H1 (cell line): ENCODE measurements around the gene PARP1.

Experiments
- CEBPB ChIP-seq: IDR thresholded peaks from 2 replicates; pipeline ENCODE4 v1.6.1; 2012; ENCODE audit warnings: low read depth, low read length
- CTBP2 ChIP-seq: IDR thresholded peaks from 2 replicates; pipeline ENCODE4 v1.7.0; 2011; ENCODE audit warnings: borderline replicate concordance, mild to moderate bottlenecking, moderate library complexity, mixed read lengths, low read length; ENCODE audit not compliant: insufficient read depth, insufficient read length
- CTCF ChIP-seq, 3 experiments: IDR thresholded peaks; 1 replicate in 2 of 3; 2 replicates in 1 of 3; pipeline versions ENCODE4 v1.5.1 to v1.6.1; 2011; ENCODE audit warnings: low read length in 3 of 3, mild to moderate bottlenecking in 3 of 3, inconsistent platforms in 2 of 3, low read depth in 1 of 3, moderate library complexity in 1 of 3; ENCODE audit not compliant: insufficient read depth in 1 of 3; ENCODE audit errors: control extremely low read depth in 1 of 3
- EGR1 ChIP-seq: IDR thresholded peaks from 2 replicates; pipeline ENCODE4 v1.6.1; 2011; ENCODE audit warnings: low read depth, low read length, borderline replicate concordance
- EZH2 ChIP-seq: fragments of 200-600 bp; sonication (generic); IDR thresholded peaks from 2 replicates; pipeline ENCODE4 v1.7.1; 2012; ENCODE audit warnings: low read depth, mild to moderate bottlenecking, moderate library complexity, low read length, inconsistent platforms; ENCODE audit not compliant: severe bottlenecking
- KDM5A ChIP-seq: fragments of 200-600 bp; IDR thresholded peaks from 2 replicates; pipeline ENCODE4 v1.7.1; 2012; ENCODE audit warnings: mild to moderate bottlenecking, low read length, inconsistent platforms, mixed read lengths
- MAX ChIP-seq: IDR thresholded peaks from 2 replicates; pipeline ENCODE4 v1.6.1; 2012; ENCODE audit warnings: inconsistent platforms
- POLR2A ChIP-seq, 2 experiments: IDR thresholded peaks; 1 replicate in 1 of 2; 2 replicates in 1 of 2; pipeline ENCODE4 v1.6.1; 2011; ENCODE audit warnings: low read depth in 2 of 2, low read length in 2 of 2, mild to moderate bottlenecking in 2 of 2; ENCODE audit errors: control extremely low read depth in 1 of 2
- SIX5 ChIP-seq: IDR thresholded peaks from 2 replicates; pipeline ENCODE4 v1.6.1; 2011; ENCODE audit warnings: mild to moderate bottlenecking, low read depth, low read length

GRCh38 chr1:226384717-226385116 is 23.2 kb downstream of the PARP1 start:
- TF ChIP-seq CEBPB (no peak), CTCF (IDR thresholded peaks at IDR 0.05; ENCODE audit: control extremely low read depth in 1 of 3, insufficient read depth in 1 of 3, low read depth in 1 of 3, low read length in 3 of 3) (no peak), KDM5A (no peak), EZH2 (no peak), SIX5 (no peak), EGR1 (no peak), POLR2A (IDR thresholded peaks at IDR 0.05; ENCODE audit: control extremely low read depth in 1 of 2, low read depth in 2 of 2, low read length in 2 of 2) (no peak), MAX (no peak), CTBP2 (no peak)
